Fibroblast of lung (primary cell): Measurements from ENCODE around the gene RNASE12. TPM values are rescaled to one million over a fixed set of nuclear protein-coding genes. Genes with fewer than 3 reads are reported as not detected.
"Not testable (repeated sequence)": the region's sequence is repeated elsewhere in the genome, so short reads cannot be mapped to it uniquely, and the experiment has no call there.

Experiments used
- DNase-seq, 2 donors: peaks; one replicate each; pipeline versions ENCODE4 v3.0.0 to v3.0.0-alpha.2; 2010; ENCODE audit warnings: low read depth in 2 of 2
- H2AFZ ChIP-seq: 2 replicates; pipeline ENCODE4 v1.5.1; 2012; ENCODE audit warnings: low read length, control low read depth, inconsistent platforms
- H3K27ac ChIP-seq: 2 replicates; pipeline ENCODE4 v1.5.1; 2011; ENCODE audit warnings: low read length, control low read depth; ENCODE audit not compliant: insufficient read depth
- H3K27me3 ChIP-seq: 2 replicates; pipeline ENCODE4 v1.5.1; 2011; ENCODE audit warnings: mild to moderate bottlenecking, low read length; ENCODE audit not compliant: control insufficient read depth, insufficient read depth
- H3K36me3 ChIP-seq: 2 replicates; pipeline ENCODE4 v1.5.1; 2011; ENCODE audit warnings: low read length; ENCODE audit not compliant: control insufficient read depth, insufficient read depth
- H3K4me1 ChIP-seq: 2 replicates; pipeline ENCODE4 v1.5.1; 2011; ENCODE audit warnings: low read length; ENCODE audit not compliant: control insufficient read depth, insufficient read depth; ENCODE audit errors: extremely low read depth
- H3K4me2 ChIP-seq: 2 replicates; pipeline ENCODE4 v1.5.1; 2011; ENCODE audit warnings: low read length, control low read depth; ENCODE audit not compliant: insufficient read depth; ENCODE audit errors: extremely low read depth
- H3K4me3 ChIP-seq, 4 experiments: fragments of 200-600 bp in 1 of 4; sonication (generic) in 1 of 4; replicated peaks in 1 of 4; 2 replicates each; pipeline ENCODE4 v1.5.1; 2011 to 2016; ENCODE audit warnings: low read length in 4 of 4, low read depth in 3 of 4, mild to moderate bottlenecking in 3 of 4, control low read depth in 2 of 4, inconsistent platforms in 1 of 4, mixed read lengths in 1 of 4; ENCODE audit not compliant: insufficient read depth in 1 of 4; ENCODE audit errors: control extremely low read depth in 1 of 4
- H3K79me2 ChIP-seq: 2 replicates; pipeline ENCODE4 v1.5.1; 2012; ENCODE audit warnings: mild to moderate bottlenecking, low read length, inconsistent platforms; ENCODE audit not compliant: control insufficient read depth, insufficient read depth
- H3K9ac ChIP-seq: 2 replicates; pipeline ENCODE4 v1.5.1; 2011; ENCODE audit warnings: mild to moderate bottlenecking, low read length, control low read depth; ENCODE audit not compliant: insufficient read depth
- H3K9me3 ChIP-seq: 2 replicates; pipeline ENCODE4 v1.5.1; 2012; ENCODE audit warnings: low read depth, low read length; ENCODE audit not compliant: control insufficient read depth, insufficient read depth
- H4K20me1 ChIP-seq: 2 replicates; pipeline ENCODE4 v1.5.1; 2011; ENCODE audit warnings: low read length; ENCODE audit not compliant: control insufficient read depth, insufficient read depth; ENCODE audit errors: extremely low read depth
- CTCF ChIP-seq, 2 donors: IDR thresholded peaks in 1 of 2; conservative IDR thresholded peaks in 1 of 2; 1 replicate in 1 of 2; 2 replicates in 1 of 2; pipeline ENCODE4 v1.5.1; 2011 to 2012; ENCODE audit warnings: low read length in 2 of 2, control low read depth in 1 of 2, inconsistent platforms in 1 of 2, low read depth in 1 of 2, mild to moderate bottlenecking in 1 of 2
- EZH2 ChIP-seq: IDR thresholded peaks from 2 replicates; pipeline ENCODE4 v1.5.1; 2012; ENCODE audit warnings: low read length, control low read depth, mild to moderate bottlenecking; ENCODE audit errors: missing control alignments
- polyA plus RNA-seq, 2 donors: library from polyadenylated mRNA; depleted of rRNA in 1 of 2; stranded (reverse) in 1 of 2; unstranded in 1 of 2; fragments of >200 nt; gene quantifications; 2 replicates each; pipeline ENCODE4 v1.2.1, GENCODE V29; 2011 to 2012; ENCODE audit warnings: missing spikeins in 1 of 2
- total RNA-seq: library from RNA; depleted of rRNA; stranded (reverse); fragments of >200 nt; gene quantifications from 2 replicates; pipeline ENCODE4 v1.2.1, GENCODE V29; 2014

The RNASE12 gene
- total and polyA plus RNA-seq, 2 donors (not counting 1 experiment from before 2014, with no cell fraction given) = not detected

- not testable (repeated sequence) for H3K4me3 ChIP-seq, H3K4me2 ChIP-seq
These were observed 21.3 kb downstream of the RNASE12 start for GRCh38 chr14:20569865-20570264.

DNA sequence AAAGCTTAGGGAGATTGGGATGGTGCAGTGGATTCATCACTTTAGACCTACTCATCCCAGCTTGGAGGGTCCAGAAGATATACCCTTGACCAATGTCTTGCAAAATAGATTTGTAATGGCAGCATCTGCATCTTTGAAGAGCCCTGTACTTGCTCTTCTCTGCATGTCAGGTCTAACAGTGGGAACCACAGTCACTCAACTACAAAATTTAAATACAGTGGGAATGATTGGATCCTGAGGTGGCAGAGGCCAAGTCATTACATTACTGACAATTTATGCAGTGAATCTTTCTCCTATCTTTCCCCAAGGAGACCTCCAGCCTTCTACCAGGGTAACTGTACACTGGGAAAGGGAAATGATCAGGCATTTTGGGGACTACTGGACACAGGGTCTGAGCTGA is 22.1 kb downstream of the RNASE12 start:
- DNase-seq = no peak
- Histone ChIP-seq H3K9me3 (no peaks in the 10 kb centered on the region), H3K4me3 (no peak overlapping the region), H4K20me1 (no peaks in the 10 kb centered on the region), H2AFZ (no peak overlapping the region), H3K4me1 (no peaks in the 10 kb centered on the region), H3K9ac (no peak overlapping the region), H3K27me3 (peaks cover 3% of the 10 kb centered on the region), H3K27ac (no peak overlapping the region), H3K79me2 (no peaks in the 10 kb centered on the region), H3K36me3 (no peaks in the 10 kb centered on the region), H3K4me2 (no peak overlapping the region)
- no peak for TF ChIP-seq EZH2
- no peak for TF ChIP-seq CTCF (conservative IDR thresholded peaks at IDR 0.05 in 1 of 2, IDR thresholded peaks at IDR 0.05 in 1 of 2; ENCODE audit: low read depth in 1 of 2, low read length in 2 of 2)

More at GRCh38 chr14:20569865-20570264, 21.3 kb downstream of the RNASE12 start:
- H4K20me1 ChIP-seq, H3K27ac ChIP-seq, H3K79me2 ChIP-seq, H3K27me3 ChIP-seq, H2AFZ ChIP-seq, H3K9me3 ChIP-seq, DNase-seq, H3K36me3 ChIP-seq, H3K9ac ChIP-seq, H3K4me1 ChIP-seq: not testable (repeated sequence)

- Histone ChIP-seq H3K9me3 (no peaks in the 10 kb centered on the region), H2AFZ (no peak overlapping the region), H3K9ac (no peak overlapping the region), H3K27me3 (peaks cover 3% of the 10 kb centered on the region), H3K79me2 (no peaks in the 10 kb centered on the region), H3K4me1 (no peaks in the 10 kb centered on the region), H3K27ac (no peak overlapping the region), H3K4me2 (no peak overlapping the region), H4K20me1 (no peaks in the 10 kb centered on the region), H3K36me3 (no peaks in the 10 kb centered on the region), H3K4me3 (no peak overlapping the region)
- no peak for TF ChIP-seq CTCF (conservative IDR thresholded peaks at IDR 0.05 in 1 of 2, IDR thresholded peaks at IDR 0.05 in 1 of 2; ENCODE audit: low read depth in 1 of 2, low read length in 2 of 2)
- TF ChIP-seq EZH2 = no peak
- DNase-seq = no peak
These were observed 22.8 kb downstream of the RNASE12 start for GRCh38 chr14:20568393-20568792.

DNA sequence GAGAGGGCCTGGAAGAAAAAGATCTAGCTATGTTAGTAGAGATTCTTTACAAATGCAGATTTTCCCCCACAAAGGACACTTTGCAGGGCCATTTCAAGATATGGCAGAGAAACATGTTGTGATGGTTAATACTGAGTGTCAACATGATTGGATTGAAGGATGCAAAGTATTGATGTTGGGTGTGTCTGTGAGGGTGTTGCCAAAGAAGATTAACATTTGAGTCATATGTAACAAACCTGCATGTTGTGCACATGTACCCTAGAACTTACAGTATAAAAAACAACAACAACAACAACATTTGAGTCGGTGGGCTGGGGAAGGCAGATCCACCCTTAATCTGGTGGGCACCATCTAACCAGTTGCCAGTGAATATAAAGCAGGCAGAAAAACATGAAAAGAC is 24.0 kb downstream of the RNASE12 start:
- not testable (repeated sequence) for H3K4me2 ChIP-seq, H3K27me3 ChIP-seq, H3K4me1 ChIP-seq, H3K79me2 ChIP-seq, H3K27ac ChIP-seq, H3K36me3 ChIP-seq, H2AFZ ChIP-seq, H3K9me3 ChIP-seq, H4K20me1 ChIP-seq, DNase-seq, H3K4me3 ChIP-seq, H3K9ac ChIP-seq
